Ovary (tissue), 3 donors: ENCODE measurements around the gene SSH3.

ENCODE experiments used
- EP300 ChIP-seq: sonication (generic); formaldehyde crosslinking; IDR thresholded peaks from one replicate; pipeline ENCODE4 v1.6.1; 2017; ENCODE audit warnings: antibody characterized with exemption
- POLR2A ChIP-seq: fragments of 450-650 bp; IDR thresholded peaks from one replicate; pipeline ENCODE4 v1.6.1; 2017; ENCODE audit warnings: antibody characterized with exemption, mild to moderate bottlenecking, moderate library complexity
- TF ChIP-seq, protein P1 (sequence below), 3 donors: fragments of 450-650 bp in 2 of 3; fragments of 200-600 bp in 1 of 3; IDR thresholded peaks; one replicate each; pipeline versions ENCODE4 v1.5.1 to v1.8.0; 2016 to 2022; ENCODE audit warnings: antibody characterized with exemption in 3 of 3, mild to moderate bottlenecking in 1 of 3
- donor health status: DM: no; HTN: no; CAD: no.

DNA sequence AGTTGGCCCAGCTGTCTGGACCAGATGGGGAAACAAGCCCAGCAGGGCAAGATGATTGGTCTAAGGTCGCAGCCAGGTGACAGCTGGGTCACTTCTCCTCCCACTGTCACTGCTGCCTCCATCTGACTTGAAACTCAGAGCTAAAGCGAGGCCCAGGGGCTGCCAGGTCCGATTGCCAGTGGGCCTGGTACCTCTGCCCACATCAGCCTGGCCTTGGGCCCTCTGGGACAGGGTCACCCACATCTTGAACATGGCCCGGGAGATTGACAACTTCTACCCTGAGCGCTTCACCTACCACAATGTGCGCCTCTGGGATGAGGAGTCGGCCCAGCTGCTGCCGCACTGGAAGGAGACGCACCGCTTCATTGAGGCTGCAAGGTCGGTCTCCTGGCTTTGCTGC is 5.8 kb downstream of the SSH3 start:
- no peak for TF ChIP-seq POLR2A
- TF ChIP-seq, protein P1, sequence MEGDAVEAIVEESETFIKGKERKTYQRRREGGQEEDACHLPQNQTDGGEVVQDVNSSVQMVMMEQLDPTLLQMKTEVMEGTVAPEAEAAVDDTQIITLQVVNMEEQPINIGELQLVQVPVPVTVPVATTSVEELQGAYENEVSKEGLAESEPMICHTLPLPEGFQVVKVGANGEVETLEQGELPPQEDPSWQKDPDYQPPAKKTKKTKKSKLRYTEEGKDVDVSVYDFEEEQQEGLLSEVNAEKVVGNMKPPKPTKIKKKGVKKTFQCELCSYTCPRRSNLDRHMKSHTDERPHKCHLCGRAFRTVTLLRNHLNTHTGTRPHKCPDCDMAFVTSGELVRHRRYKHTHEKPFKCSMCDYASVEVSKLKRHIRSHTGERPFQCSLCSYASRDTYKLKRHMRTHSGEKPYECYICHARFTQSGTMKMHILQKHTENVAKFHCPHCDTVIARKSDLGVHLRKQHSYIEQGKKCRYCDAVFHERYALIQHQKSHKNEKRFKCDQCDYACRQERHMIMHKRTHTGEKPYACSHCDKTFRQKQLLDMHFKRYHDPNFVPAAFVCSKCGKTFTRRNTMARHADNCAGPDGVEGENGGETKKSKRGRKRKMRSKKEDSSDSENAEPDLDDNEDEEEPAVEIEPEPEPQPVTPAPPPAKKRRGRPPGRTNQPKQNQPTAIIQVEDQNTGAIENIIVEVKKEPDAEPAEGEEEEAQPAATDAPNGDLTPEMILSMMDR (IDR thresholded peaks at IDR 0.05) = no peak
- no peak for TF ChIP-seq EP300
